GM19324 (cell line): Measurements from ENCODE around the gene NATD1.
"Not testable (repeated sequence)": the region's sequence is repeated elsewhere in the genome, so short reads cannot be mapped to it uniquely, and the experiment has no call there.

Source experiments
- ATAC-seq: cut with Tn5 transposase; IDR thresholded peaks from one replicate; pipeline ENCODE4 v1.9.1; 2021; ENCODE audit warnings: mild to moderate bottlenecking, moderate library complexity; ENCODE audit not compliant: unreplicated experiment, low FRiP score

The NATD1 gene

DNA sequence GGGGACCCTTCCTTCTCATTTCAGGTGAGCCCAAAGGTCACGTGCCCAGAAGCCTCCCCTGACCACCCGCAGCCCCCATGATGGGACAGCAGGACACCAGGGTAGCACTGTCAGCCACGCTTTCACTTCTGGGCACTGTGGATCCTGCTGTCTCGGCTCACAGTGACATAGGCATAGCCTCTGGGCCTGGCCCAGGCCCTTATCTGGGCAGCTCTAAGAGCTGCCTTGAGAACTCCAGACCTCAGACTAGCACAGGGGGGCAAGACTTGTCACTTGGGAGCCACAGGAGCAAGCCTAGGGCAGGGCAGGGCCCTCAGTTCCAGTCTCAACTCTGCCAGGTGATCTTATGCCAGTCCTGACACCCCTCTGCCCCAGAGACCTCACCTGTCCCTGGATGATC is 4.7 kb downstream of the NATD1 start:
- ATAC-seq, result no peak

DNA sequence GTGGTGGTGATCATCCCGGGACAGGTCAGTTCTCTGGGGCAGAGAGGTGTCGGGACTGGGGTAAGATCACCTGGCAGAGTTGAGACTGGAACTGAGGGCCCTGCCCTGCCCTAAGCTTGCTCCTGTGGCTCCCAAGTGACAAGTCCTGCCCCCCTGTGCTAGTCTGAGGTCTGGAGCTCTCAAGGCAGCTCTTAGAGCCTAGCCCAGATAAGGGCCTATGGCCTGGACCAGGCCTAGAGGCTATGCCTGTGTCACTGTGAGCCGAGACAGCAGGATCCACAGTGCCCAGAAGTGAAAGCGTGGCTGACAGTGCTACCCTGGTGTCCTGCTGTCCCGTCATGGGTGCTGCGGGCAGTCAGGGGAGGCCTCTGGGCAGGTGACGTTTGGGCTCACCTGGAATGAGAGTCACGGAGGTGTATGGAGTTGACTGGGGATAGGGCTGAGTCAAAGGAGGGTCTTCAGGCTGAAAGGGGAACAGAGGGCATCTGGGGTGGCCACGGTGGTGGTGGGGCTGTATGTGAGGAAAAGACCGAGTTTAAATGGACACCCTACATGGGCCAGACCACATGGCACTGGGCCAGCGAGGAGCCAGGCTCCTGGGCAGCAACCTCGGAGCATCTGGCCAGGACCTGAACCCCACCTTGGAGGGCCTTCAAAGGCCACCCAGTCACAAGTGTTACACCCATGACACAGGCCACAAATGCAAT is 5.5 kb downstream of the NATD1 start:
- no peak for ATAC-seq

DNA sequence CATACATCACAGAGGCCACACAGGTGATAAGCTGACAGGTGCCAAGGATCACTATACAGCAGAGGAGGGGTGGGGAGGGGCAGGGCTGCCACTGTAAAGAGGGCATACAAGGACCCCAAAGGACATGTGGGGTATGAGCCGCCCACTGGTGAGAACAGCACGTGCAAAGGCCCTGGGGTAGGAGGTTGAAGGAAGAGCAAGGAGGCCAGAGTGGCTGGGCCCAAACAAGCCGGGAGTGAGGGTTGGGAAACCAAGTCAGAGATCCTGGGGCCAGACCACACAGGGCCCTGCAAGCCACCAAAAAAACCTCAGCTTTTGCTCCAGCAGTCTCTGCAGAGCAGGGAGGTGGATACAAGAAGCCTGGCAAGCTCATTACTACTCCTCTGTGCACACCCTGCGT is 6.5 kb downstream of the NATD1 start:
- no peak for ATAC-seq

DNA sequence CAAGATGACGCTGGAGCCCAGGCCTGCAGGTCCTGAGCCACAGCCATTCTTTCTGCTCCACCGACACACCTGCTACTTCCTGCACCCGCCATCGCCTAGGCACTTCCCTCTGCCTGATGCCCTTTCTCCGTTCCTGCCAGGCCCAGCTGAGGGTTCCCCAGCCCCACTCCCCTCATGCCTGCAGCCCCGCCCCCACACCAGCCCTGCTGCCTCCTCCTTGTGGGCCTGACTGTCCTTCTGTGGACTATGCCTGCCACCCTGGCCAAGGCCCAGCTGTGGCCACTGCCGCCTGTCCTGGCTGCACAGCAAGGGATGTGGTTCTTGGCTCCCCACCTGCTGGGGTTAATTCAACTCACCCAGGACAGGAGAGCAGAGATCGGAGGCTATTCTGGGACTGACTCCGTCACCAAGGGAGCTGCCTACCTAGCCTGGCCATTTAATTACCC is 7.5 kb downstream of the NATD1 start:
- ATAC-seq, result no peak

DNA sequence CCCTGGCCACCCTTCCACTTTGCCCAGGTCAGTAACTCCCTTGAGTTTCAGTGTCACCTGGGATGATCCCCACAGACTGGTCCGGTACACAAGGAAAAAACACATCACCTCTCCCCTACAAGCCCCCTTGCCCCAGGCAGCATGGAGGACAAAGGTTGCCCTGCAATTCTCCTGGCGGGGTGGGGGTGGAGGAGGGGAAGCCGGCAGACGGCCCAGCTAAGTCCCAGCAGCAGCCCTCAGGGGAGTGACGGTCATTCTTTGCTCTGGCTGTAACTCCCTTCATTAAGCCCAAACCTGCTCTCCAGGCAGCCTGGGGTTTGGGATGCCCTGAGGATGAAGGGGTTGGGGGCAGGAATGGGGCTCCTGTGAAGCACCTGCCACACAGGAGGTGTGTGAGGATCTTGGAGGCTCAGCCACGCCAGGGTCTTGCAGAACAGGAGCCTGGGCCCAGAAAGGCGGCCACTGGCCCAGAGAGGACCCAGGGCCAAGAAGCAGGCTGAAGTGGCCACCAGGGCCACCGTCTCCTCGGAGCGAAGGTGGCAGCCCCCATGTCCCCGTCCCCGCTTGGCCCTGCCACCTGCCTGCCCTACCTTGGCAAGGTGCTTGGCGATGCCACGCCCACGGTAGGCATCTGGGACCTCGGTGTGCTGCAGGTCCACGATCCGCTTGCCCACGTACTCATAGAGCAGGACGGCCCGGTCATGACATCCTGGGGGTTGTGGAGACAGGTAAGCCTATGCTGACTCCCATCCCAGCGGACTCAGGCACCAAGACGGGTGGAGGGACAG is 9.5 kb downstream of the NATD1 start:
- ATAC-seq, result no peak

DNA sequence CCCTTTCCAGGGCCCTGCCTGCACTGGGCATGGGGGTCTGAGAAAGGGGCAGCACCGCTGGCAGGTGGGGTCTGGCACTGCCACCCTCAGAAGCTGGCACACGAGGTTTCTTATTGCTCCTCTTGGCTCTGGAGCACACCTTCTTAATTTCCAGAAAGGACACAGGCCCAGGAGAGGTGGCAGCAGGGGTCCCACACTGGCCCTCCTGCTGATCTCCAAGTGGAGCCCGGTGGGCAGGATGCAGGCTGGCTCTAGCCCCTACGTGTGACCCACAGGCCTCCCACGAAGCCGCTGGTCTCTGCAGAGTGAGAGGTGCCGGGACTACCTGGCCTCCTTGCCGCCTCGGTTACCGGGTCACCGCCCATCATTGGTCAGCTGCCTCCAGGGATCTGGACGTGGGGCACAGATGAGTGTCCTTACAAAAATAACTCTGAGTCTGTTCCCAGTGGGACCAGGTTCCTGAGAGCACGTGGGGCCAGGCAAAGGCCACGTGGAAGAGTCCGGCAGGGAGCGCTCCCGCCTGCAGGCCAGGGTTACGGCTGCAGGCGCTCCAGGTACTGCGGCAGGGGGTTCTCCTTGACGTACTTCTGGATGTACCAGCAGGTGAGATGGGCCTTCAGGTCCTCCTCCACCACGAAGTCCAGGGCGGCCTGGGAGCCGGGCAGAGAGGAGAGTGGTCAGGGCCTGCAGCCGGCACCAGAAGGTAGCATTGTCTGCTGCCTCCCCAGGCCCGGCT is 10.3 kb downstream of the NATD1 start:
- no peak for ATAC-seq

DNA sequence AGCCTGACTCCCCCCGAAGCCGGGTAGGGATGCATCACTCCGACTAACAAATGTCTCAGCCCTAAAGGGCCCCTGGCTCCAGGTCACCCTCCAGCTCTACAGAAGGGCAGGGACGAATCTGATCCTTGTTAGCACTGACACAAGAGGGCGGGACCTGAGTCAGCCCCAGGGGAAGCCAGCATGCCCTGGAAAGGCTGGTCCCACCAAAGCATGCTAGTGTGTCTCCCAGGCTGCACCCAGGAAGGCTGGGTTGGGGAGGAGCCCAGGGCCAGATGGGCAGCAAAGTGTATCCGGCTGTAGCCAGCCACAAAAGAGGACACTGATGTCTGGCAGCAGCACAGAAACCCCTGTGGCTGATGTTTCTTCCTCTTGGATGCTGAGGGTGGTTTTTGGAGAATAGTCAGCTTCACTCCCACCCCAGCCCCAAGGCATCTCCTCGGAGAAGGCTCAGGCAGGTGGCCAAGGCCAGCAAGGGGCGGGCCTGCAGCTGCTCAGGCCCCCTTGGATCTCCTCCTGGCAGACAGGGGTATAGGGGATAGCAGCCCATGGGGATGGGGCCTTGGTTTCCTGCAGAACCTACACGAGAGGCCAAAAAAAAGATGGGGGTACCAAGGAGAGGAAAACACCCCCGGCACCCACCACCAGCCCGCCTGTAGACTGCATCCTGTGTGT is 11.0 kb downstream of the NATD1 start:
- no peak for ATAC-seq

DNA sequence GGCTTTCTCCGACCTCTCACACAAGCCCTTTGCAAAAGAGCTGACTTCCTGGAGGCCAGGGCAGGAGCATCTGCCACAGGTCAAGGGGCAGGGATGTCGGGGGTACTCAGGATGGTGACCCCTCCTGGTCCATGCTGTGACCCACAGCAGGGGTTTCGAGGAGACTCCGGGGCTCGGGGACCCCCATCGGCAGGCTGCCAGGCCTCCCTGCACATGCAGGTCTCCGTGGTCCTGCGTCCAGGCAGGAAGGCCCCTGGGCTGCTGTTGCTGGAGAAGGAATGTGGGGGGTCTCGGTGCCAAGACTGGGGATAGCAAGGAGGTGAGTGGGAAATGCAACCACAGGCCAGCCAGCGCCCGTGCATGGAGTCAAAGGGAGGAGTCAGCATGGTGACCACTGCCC is 11.6 kb downstream of the NATD1 start:
- ATAC-seq, result no peak

DNA sequence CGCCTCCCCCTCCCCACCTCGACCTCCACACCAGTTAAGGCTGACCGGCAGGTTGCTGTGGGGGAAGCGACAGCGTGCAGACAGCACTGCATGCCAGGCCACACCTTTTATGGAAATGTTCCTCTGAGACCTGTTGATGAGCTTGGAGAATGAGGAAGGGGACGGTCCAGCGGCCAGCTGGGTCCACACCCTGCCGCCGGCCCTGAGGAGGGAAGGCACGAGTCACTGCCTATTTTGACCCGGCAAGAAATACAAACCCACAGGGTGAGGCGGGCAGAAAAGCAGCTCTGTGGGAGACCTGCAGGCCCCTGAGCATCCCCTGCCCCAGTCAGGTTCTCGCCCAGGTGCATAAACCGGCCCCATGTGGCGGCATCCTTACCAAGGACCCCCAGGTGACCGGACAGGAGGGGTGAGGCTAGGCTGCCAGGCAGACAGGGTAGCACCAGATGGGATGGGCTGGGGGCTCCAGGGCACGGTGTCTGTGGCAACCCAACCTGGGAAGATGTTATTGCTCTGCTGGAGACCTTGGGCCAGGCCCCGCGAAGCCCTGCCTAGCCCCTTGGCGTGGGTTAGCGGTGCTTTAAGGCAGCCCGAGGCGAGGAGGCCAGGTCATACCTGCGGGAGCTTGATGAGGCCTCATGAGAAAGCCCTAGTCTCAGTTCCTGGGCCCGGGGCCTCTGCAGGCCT is 12.7 kb downstream of the NATD1 start:
- no peak for ATAC-seq

DNA sequence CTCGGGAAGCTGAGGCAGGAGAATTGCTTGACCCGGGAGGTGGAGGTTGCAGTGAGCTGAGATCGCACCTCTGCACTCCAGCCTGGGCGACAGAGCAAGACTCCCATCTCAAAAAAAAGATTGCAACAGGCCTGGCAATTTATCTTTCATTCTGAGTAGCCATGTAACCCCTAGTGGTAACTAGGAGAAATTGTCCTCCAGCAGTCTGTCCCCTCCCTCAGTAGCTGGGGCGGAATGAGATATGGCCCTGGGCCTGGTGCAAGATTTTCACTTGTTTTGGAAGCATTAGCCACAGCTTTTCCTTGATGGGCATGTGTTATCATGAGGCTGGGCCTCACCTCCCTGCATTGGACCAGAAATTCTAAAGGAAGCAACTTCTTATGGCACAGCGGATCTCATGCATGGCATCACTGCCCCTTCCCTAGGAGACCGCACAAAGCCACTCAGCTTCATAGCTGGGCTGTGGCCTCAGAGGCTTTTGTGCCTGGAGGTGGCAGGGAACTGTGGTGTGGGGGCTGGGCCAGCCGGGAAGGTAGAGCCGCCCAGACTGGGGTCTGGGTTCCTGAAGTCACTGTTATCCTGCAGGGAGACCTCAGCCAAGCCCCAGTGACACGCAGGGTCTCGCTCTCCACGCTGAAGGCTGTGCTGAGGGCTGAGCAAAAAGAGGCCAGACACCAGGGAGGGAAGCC is 13.4 kb downstream of the NATD1 start:
- ATAC-seq, result no peak

DNA sequence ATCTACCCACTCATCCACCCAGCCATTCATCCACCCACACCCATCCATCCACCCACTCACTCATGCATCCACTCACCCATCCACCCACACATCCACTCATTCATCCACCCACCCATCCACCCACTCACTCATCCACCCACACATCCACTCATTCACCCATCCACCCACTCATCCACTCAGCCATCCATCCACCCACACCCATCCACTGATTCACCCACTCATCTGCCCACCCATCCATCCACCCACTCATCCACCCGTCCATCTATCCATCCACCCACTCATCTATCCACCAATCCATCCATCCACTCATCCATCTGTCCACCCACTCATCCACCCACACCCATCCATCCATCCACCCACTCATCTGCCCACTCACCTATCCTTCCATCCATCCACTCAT is 17.3 kb downstream of the NATD1 start:
- no peak for ATAC-seq

DNA sequence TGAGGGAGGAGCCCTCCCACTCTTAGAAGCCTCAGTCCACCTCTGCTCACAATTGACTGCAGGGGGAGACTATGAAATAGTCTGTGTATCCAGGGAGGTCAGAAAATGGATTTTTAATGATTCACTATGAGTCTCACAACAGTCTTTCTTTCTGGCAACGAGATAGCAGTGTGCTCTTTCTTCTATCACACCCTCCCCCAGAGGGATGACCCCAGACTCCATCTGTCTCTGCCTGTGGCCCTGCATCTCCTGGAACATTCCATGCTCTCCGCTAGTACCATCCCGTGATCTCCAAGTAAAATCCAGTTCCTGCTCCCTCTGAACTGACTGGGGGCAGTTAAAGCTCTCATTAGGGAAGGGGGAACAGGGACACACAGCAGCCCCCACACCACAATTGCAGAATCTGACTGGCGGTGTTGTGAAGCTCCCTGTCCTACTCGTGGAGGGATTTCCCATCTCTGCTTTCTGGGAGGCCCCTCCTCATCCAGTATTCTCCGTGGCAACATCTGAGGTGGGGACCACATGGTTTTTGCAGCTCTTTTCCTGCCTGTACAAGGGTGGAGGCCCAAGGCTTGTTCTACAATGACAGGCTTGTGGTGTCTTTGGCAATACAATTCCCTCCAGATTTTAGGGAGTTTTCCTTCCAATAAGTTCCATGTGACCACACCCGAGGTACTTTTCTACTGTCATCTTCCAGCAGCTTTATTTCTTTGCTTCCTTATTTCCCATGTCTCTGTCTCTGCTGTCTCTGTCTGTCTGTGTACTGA is 19.4 kb downstream of the NATD1 start:
- no peak for ATAC-seq

DNA sequence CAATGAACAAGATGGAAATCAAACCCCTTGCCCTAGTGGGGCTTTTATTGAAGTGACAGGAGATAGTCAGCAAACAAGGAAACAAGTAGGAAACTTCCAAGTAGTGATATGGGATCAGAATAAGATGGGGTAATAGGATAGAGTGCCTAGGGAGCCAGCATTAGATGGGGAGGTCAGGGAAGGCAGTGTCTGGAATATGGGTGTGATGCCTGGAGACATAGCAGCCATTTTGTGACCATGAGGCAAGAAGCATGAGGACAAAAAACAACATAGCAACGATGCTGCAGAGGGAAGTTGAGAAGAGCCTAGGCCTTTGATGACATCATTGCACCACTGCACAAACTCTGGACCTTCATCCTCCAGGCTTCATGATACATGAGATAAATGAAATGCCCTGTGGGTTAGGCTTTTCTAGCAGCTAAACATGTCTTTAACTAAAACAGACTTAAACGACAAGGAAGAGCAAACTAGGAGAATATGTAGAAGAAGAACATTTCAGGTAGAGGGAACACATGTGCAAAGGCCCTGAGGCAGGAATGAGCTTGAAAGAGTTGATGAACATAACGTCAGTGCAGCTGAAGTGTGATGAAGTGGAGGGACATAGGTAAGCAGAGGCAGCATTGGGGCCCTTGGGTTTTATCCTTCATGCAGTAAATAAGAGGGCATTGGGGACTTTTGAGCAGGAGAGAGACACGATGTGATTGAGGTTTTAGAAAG is 21.0 kb downstream of the NATD1 start:
- no peak for ATAC-seq

DNA sequence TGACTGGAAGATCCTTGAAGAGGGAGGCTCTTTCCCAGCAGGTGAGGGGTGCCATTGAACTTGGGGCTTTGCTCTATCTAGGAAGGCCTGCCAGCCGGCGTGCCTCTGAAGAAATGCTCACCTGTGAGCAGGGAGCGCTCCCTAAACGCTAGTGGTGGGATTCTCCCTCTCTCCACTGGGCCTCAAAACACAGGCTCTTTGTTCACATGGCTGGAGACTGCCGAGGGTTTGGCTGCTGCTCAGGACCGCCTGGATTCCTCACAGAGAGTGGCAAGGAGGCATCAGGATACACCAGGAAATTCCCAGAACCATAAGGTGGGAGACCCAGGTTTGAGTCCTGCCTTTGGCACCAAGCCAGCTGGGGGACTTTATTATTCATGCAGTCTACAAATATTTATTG is 21.7 kb downstream of the NATD1 start:
- ATAC-seq, result no peak

DNA sequence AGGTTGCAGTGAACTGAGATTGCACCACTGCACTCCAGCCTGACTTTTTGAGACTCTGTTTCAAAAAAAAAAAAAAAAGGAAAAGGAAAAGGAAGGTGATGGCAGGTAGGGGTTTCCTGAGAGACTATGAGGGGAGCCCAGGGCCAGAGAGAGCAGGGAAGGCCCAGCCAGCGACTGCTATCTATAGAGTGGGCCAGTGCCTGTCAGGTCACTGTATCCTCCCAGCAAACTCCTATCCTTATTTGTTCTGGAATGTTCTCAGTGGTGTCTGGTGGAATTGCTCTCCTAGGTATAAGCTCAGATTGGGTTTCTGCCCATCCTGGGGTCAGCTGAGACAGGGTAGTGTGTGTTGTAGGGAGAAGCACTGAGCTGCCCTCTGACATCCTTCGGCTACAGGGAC is 24.4 kb downstream of the NATD1 start:
- ATAC-seq, result no peak

DNA sequence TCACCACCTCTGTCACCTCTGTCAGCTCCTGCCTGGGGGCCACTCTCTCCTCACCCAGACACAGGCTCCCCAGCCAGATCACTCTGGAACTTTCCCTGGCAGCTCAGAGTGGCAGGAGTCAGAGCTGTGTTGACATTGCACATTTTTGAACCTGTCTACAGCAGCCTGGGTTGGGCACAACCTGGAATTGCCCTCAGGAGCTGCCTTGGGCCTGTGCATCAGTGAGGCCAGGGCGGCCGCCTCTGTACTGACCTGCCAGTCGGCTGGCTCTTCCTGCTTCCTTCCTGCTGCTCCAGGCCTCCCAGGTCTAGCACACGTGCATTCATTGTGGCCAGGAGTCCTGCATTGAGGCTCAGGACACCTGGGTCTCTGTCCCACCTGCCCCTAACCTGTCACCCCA is 25.1 kb downstream of the NATD1 start:
- ATAC-seq, result no peak

DNA sequence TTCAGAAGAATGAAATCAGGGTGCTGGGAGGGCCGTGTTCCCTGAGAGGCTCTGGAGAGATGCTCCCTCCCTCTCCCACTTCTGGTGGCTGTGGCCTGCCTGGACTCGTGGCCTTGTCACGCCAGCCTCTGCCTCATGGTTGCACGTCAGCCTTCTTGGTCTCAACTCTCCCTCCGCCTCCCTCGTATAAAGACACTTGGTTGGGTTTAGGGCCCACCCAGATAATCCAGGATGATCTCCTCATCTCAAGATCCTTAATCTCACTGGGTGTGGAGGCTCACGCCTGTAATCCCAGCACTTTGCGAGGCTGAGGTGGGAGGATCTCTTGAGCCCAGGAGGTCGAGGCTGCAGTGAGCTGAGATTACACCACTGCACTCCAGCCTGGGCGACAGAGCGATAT is 25.9 kb downstream of the NATD1 start:
- not testable (repeated sequence) for ATAC-seq

DNA sequence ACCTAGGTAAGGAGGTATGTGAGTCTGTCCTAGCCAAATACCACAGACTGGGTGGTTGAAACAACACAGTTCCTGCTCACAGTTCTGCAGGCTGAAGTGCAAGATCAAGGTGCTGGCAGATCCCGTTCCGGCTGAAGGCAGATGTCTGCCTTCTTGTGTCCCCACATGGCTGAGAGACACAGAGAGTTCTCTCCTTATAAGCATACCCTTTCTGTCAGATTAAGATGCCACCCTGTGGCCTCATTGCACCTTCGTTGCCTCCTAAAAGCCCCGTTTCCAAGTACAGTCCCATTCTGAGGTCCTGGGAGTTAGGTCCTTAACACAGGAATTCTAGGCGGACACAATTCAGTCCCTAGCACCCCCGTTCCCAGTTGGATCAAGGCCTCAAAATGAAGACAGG is 30.1 kb downstream of the NATD1 start:
- ATAC-seq, result no peak
